Fibroblast of lung (primary cell): ENCODE data around the gene SORL1.

Experiments used
- EZH2 ChIP-seq: IDR thresholded peaks from 2 replicates; pipeline ENCODE4 v1.5.1; 2012; ENCODE audit warnings: low read length, control low read depth, mild to moderate bottlenecking; ENCODE audit errors: missing control alignments
- TF ChIP-seq, protein P1 (sequence below), 2 donors: IDR thresholded peaks in 1 of 2; conservative IDR thresholded peaks in 1 of 2; 1 replicate in 1 of 2; 2 replicates in 1 of 2; pipeline ENCODE4 v1.5.1; 2011 to 2012; ENCODE audit warnings: low read length in 2 of 2, control low read depth in 1 of 2, inconsistent platforms in 1 of 2, low read depth in 1 of 2, mild to moderate bottlenecking in 1 of 2

DNA sequence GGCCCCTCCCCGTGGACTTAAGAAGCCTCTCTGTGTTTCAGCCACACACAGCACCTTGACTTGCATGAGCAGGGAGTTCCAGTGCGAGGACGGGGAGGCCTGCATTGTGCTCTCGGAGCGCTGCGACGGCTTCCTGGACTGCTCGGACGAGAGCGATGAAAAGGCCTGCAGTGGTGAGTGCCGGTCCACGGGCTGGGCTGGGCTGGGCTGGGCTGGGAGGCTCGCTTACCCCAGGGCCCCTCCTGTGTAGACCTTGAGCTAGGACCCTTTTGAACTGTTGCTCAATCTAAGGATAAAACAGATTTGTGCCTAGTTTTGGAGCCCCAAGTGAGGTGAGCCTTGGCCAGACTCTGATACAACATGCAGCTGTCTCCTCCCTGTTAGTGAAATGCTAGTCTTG is 152.0 kb downstream of the SORL1 start:
- TF ChIP-seq, protein P1, sequence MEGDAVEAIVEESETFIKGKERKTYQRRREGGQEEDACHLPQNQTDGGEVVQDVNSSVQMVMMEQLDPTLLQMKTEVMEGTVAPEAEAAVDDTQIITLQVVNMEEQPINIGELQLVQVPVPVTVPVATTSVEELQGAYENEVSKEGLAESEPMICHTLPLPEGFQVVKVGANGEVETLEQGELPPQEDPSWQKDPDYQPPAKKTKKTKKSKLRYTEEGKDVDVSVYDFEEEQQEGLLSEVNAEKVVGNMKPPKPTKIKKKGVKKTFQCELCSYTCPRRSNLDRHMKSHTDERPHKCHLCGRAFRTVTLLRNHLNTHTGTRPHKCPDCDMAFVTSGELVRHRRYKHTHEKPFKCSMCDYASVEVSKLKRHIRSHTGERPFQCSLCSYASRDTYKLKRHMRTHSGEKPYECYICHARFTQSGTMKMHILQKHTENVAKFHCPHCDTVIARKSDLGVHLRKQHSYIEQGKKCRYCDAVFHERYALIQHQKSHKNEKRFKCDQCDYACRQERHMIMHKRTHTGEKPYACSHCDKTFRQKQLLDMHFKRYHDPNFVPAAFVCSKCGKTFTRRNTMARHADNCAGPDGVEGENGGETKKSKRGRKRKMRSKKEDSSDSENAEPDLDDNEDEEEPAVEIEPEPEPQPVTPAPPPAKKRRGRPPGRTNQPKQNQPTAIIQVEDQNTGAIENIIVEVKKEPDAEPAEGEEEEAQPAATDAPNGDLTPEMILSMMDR (conservative IDR thresholded peaks at IDR 0.05 in 1 of 2, IDR thresholded peaks at IDR 0.05 in 1 of 2; ENCODE audit: low read depth in 1 of 2, low read length in 2 of 2) = no peak
- no peak for TF ChIP-seq EZH2
